NCI-H2107 treated with DMSO at 0.1 percent for 48 hours (cell line): Measurements from ENCODE around the gene NDUFB2.
"Not testable (repeated sequence)": the region's sequence is repeated elsewhere in the genome, so short reads cannot be mapped to it uniquely, and the experiment has no call there.

Experiments used
- DNase-seq: peaks from one replicate; lab custom pipeline; 2025; ENCODE audit not compliant: unreplicated experiment; lab: John Stamatoyannopoulos, UW

NDUFB2 gene

GRCh38 chr7:140672382-140673062, 24.0 kb upstream of the NDUFB2 start, which contains the start of gene ADCK2:
Gene ADCK2 (plus strand): TSS chr7:140672945. CDS start chr7:140673331, 386 bp downstream.
- DNase-seq, result no peak

GRCh38 chr7:140673063-140673773, 23.3 kb upstream of the NDUFB2 start:
- DNase-seq, result peak; percentile 32

GRCh38 chr7:140673774-140674155, 22.7 kb upstream of the NDUFB2 start:
- no peak for DNase-seq

- peak; percentile 37 for DNase-seq
Measured at GRCh38 chr7:140674356-140674800, 22.1 kb upstream of the NDUFB2 start.

- DNase-seq, result peak; percentile 29
Measured at GRCh38 chr7:140674899-140675701, 21.4 kb upstream of the NDUFB2 start.

GRCh38 chr7:140675726-140676125, 20.8 kb upstream of the NDUFB2 start:
- no peak for DNase-seq

GRCh38 chr7:140676306-140676705, 20.2 kb upstream of the NDUFB2 start:
- no peak for DNase-seq

- not testable (repeated sequence) for DNase-seq
Measured at GRCh38 chr7:140676956-140677355, 19.6 kb upstream of the NDUFB2 start.

- DNase-seq, result no peak
Measured at GRCh38 chr7:140677496-140677895, 19.0 kb upstream of the NDUFB2 start.

GRCh38 chr7:140678081-140678815, 18.3 kb upstream of the NDUFB2 start:
- no peak for DNase-seq

- DNase-seq, result no peak
Measured at GRCh38 chr7:140678816-140679130, 17.7 kb upstream of the NDUFB2 start.

GRCh38 chr7:140679186-140679585, 17.3 kb upstream of the NDUFB2 start:
- no peak for DNase-seq

- DNase-seq, result no peak
Measured at GRCh38 chr7:140680886-140681285, 15.6 kb upstream of the NDUFB2 start.

GRCh38 chr7:140681766-140682165, 14.7 kb upstream of the NDUFB2 start:
- no peak for DNase-seq

GRCh38 chr7:140683657-140684056, 12.9 kb upstream of the NDUFB2 start:
- DNase-seq, result no peak

- no peak for DNase-seq
Measured at GRCh38 chr7:140684066-140684950, 12.2 kb upstream of the NDUFB2 start.

- DNase-seq, result no peak
Measured at GRCh38 chr7:140685407-140686087, 11.0 kb upstream of the NDUFB2 start.

GRCh38 chr7:140686921-140687320, 9.6 kb upstream of the NDUFB2 start:
- DNase-seq, result no peak

- no peak for DNase-seq
Measured at GRCh38 chr7:140688341-140688740, 8.2 kb upstream of the NDUFB2 start.
